Measurements from ENCODE around the gene MAD2L1BP.

MAD2L1BP gene

GRCh38 chr6:43671011-43671800 is 35.6 kb downstream of the MAD2L1BP start:
- DNase-seq (ENCODE audit: low read depth): no peak
- no peak overlapping the region for H3K4me3 ChIP-seq (ENCODE audit: low read length)
- no peak for TF ChIP-seq CTCF (conservative IDR thresholded peaks at IDR 0.05; ENCODE audit: low read length)

- no peak for TF ChIP-seq CTCF (conservative IDR thresholded peaks at IDR 0.05; ENCODE audit: low read length)
- H3K4me3 ChIP-seq (ENCODE audit: low read length): no peak overlapping the region
- DNase-seq (ENCODE audit: low read depth): no peak
Measured at GRCh38 chr6:43671801-43672690, 36.4 kb downstream of the MAD2L1BP start.

GRCh38 chr6:43673444-43674084 is 37.9 kb downstream of the MAD2L1BP start:
- TF ChIP-seq CTCF (conservative IDR thresholded peaks at IDR 0.05; ENCODE audit: low read length): no peak
- H3K4me3 ChIP-seq (ENCODE audit: low read length): no peak overlapping the region
- no peak for DNase-seq (ENCODE audit: low read depth)

- no peak for TF ChIP-seq CTCF (conservative IDR thresholded peaks at IDR 0.05; ENCODE audit: low read length)
- DNase-seq (ENCODE audit: low read depth): no peak
- H3K4me3 ChIP-seq (ENCODE audit: low read length): no peak overlapping the region
Measured at GRCh38 chr6:43674291-43674690, 38.7 kb downstream of the MAD2L1BP start.

GRCh38 chr6:43674921-43675320 is 39.3 kb downstream of the MAD2L1BP start:
- no peak for DNase-seq (ENCODE audit: low read depth)
- no peak for TF ChIP-seq CTCF (conservative IDR thresholded peaks at IDR 0.05; ENCODE audit: low read length)
- H3K4me3 ChIP-seq (ENCODE audit: low read length): no peak overlapping the region

GRCh38 chr6:43676962-43677606 is 41.4 kb downstream of the MAD2L1BP start:
- no peak for TF ChIP-seq CTCF (conservative IDR thresholded peaks at IDR 0.05; ENCODE audit: low read length)
- no peak overlapping the region for H3K4me3 ChIP-seq (ENCODE audit: low read length)
- DNase-seq (ENCODE audit: low read depth): no peak
